Measurements from ENCODE around the gene SHB.

DNA sequence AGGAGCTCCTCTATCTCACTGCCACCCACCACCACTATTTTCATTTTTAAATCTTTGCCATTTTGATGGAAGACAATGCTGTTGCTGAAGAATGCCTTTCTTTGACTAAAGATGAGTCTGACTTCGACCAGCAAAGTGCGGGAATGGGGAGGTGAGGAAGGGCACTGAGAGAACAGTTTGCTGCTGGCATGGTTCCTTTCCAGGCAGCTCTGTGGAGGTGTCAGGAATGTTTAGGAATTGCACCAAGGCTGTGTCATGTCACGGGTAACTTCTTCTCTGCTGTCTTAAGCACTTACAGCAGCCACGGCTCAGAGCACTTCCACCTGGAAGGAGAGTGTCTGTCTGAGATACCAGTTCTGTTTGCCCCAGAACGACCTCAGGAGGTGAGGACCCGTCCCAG is 41.4 kb upstream of the SHB start:
- TF ChIP-seq ESRRA (CRISPR knock-in tag; IDR thresholded peaks at IDR 0.05; ENCODE audit: borderline replicate concordance) (no peak), ZNF263 (CRISPR knock-in tag; IDR thresholded peaks at IDR 0.05; ENCODE audit: low read depth) (no peak), CREB1 (CRISPR knock-in tag; IDR thresholded peaks at IDR 0.05) (no peak), ZNF423 (CRISPR knock-in tag; IDR thresholded peaks at IDR 0.05) (no peak), TP53 (CRISPR knock-in tag; IDR thresholded peaks at IDR 0.05) (no peak), NR1H2 (CRISPR knock-in tag; IDR thresholded peaks at IDR 0.05) (no peak), JUN (CRISPR knock-in tag; IDR thresholded peaks at IDR 0.05) (no peak), MXD4 (CRISPR knock-in tag; IDR thresholded peaks at IDR 0.05; ENCODE audit: borderline replicate concordance) (no peak)
- TF ChIP-seq, protein P1, sequence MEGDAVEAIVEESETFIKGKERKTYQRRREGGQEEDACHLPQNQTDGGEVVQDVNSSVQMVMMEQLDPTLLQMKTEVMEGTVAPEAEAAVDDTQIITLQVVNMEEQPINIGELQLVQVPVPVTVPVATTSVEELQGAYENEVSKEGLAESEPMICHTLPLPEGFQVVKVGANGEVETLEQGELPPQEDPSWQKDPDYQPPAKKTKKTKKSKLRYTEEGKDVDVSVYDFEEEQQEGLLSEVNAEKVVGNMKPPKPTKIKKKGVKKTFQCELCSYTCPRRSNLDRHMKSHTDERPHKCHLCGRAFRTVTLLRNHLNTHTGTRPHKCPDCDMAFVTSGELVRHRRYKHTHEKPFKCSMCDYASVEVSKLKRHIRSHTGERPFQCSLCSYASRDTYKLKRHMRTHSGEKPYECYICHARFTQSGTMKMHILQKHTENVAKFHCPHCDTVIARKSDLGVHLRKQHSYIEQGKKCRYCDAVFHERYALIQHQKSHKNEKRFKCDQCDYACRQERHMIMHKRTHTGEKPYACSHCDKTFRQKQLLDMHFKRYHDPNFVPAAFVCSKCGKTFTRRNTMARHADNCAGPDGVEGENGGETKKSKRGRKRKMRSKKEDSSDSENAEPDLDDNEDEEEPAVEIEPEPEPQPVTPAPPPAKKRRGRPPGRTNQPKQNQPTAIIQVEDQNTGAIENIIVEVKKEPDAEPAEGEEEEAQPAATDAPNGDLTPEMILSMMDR (IDR thresholded peaks at IDR 0.05) = no peak
- TF ChIP-seq, protein P2, sequence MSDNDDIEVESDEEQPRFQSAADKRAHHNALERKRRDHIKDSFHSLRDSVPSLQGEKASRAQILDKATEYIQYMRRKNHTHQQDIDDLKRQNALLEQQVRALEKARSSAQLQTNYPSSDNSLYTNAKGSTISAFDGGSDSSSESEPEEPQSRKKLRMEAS (CRISPR knock-in tag; IDR thresholded peaks at IDR 0.05) = no peak

All from WTC11 (cell line).